Skin epidermis (tissue), 12 donors: Measurements from ENCODE around the gene SSTR5.

Source experiments
- H3K27ac ChIP-seq, 21 experiments: fragments of 200-600 bp; sonication (generic) in 11 of 21; one replicate each; pipeline ENCODE4 v1.5.0; 2020; ENCODE audit warnings: mild to moderate bottlenecking in 3 of 21, inconsistent platforms in 2 of 21, moderate library complexity in 2 of 21
- H3K4me3 ChIP-seq, 7 experiments: fragments of 200-600 bp; sonication (generic) in 2 of 7; one replicate each; pipeline ENCODE4 v1.5.0; 2020; ENCODE audit warnings: inconsistent platforms in 2 of 7, mild to moderate bottlenecking in 2 of 7, moderate library complexity in 1 of 7

The SSTR5 gene

DNA sequence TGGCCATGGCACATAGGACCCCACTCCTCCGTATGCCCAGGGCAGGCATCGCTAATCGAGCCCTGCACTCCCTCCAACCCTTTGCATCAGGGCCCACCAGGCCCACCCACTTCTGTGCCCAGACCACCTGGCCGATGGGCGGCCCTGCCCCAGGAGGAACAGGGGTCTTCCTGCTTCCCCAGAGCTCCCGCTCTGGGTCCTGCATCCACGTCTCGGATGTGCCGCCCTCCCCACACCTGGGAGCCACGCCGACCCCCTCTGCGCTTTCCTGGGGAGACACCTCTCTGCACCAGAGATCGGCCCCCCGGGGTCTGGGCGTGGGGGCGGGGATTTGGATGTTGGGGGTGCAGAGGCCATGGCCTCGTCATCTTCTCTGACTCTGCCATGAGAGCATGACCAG lies 21.1 kb upstream of the SSTR5 start:
- Histone ChIP-seq H3K27ac (no peak overlapping the region), H3K4me3 (no peak overlapping the region)

DNA sequence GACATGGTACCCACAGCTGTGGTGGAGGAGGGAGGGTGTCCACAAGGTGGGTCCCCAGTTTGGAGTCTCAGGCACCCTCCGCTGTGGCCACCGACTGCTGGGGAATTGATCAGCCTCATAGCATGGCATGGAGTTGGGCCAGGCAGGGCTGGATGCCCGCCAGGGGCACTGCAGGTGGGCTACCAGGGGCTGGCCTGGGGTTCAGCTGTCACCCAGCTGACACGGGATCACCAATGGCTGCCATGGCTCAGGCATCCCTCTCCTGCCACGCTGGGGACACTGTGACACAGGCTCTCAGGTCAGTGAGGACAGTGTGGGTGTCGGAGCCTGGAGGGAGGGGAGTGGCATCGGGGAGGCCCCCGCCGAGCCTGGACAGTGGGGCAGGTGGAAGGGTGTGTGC lies 19.8 kb upstream of the SSTR5 start:
- Histone ChIP-seq H3K4me3 (no peak overlapping the region), H3K27ac (no peak overlapping the region)

DNA sequence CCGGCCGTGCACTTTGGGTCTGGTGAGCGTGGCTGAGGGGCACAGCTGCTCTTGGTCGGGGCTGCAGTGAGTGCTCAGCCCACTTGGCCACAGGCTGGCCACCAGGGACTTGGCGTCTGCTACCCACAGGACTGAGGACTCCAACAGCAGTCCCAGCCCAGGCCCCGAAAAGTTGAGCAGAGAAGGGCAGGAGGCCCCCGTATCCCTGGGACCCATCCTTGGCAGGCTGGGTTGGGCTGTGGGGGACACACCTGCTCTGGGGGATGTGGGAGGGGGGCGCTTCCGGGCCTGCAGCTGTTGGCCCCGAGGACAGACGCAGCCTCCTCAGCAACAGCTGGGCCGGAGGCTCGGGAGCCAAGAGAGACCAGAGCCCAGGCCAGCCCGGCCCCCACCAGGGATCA lies 19.4 kb upstream of the SSTR5 start:
- H3K4me3 ChIP-seq = no peak overlapping the region
- no peak overlapping the region for H3K27ac ChIP-seq

DNA sequence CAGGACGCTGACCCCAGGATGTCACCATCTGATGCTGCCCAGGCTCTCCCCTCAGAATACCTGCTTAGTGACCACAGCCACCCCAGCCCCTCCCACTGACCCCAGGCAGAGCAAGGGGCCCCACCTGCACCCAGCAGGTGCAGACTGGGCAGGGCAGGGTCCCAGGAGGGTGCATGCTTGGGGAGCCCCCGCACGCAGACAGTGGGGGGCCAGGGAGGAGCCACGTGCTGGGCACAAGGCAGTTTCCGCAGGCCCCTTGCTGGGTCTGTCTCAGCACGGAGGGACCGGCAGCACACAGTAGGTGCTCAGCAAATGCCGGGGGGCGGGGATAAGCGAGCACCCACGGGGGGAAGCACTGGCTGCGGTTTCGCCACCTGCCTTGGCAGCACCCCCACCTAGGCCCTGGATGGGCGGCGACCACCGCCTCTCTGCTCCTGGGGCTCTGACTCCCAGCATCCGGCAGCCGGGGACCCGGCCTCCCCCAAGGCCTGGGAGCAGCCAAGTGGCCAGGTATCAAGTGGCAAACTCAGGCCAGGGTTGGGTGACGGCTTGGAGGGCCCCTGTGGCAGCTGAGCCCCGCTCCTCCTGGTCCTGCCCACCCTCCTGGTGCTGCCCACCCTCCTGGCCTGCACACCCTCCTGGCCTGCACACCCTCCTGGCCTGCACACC lies 18.7 kb upstream of the SSTR5 start:
- Histone ChIP-seq H3K4me3 (no peak overlapping the region), H3K27ac (no peak overlapping the region)

DNA sequence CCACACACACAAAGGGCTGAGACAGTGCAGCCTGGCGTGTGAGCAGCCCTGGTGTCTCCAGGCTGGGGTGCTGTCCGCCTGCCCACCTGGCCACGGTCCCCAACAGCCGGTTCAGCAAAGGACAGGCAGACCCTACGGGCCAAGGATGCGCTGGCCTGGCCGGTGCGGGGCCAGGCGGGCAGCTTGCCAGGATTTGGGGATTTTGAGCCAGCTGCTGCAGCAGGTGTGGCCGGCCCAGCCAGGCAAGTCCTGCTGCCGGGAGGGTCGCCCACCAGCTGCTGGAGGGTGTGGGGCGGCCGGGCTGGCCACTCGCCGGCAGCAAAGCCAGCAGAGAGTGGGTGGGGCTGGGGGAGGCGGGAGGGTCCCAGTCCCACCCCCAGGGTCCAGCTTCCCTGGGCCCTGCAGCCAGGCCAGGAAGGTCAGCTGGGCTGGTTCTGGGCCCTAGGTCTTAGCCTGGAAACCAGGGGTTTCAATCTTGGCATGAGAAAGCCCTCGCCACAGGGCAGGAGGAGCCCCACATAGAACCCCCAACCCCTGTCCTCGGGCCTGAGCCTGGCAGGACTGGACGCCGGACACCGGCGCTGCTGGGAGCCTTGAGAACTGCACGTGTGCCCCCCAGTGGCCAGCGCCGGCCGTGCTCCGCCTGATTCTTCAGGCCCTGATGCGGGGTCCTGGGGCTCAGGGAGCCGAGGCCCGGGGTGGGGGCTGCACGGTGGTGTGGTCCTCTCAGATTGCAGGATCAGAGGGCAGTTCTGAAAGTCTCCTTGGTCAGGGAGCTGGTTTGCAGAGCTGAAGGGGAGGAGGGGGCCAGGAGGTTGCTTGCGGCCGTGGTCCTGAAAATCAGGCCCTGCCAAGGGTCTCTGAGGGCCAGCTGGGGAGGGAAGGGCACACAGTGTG lies 17.6 kb upstream of the SSTR5 start:
- Histone ChIP-seq H3K27ac (no peak overlapping the region), H3K4me3 (no peak overlapping the region)

DNA sequence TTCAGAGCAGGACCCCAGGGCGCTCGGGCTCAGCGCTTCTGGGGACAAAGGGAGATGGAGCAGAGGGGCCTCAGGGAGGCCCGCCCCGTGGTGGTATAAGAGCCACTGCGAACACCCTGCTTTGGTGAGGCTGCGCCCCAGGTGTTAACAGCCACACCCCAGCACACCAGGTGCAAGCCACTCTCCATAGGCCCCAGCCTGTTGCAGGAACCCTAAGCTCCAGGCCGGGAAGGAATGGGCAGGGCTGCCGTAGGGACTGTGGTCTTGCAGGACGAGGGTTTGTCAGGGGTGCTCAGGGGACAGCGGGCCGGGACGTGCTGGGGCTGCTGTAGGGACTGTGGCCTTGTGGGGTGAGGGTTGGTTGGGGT lies 17.0 kb upstream of the SSTR5 start:
- Histone ChIP-seq H3K4me3 (no peak overlapping the region), H3K27ac (no peak overlapping the region)

DNA sequence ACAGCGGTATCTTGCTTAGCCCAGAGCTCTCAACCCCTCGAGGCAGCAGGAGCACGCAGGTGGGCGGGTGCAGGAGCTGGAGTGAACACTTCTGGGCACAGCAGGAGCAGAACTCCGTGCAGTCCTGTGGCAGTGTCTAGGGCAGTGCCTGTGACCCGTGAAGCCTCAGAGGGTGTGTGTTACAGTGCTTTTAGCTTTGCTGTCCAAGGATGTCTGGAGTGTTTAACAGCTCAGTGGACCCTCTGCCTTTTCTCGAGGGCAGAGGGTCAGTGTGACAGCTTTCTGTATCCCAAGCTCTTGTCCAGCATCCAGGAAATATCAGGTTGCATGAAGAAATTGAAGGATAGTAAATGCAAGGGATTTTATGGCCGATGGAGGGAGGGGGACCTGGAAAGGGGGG lies 16.4 kb upstream of the SSTR5 start:
- Histone ChIP-seq H3K27ac (no peak overlapping the region), H3K4me3 (no peak overlapping the region)

DNA sequence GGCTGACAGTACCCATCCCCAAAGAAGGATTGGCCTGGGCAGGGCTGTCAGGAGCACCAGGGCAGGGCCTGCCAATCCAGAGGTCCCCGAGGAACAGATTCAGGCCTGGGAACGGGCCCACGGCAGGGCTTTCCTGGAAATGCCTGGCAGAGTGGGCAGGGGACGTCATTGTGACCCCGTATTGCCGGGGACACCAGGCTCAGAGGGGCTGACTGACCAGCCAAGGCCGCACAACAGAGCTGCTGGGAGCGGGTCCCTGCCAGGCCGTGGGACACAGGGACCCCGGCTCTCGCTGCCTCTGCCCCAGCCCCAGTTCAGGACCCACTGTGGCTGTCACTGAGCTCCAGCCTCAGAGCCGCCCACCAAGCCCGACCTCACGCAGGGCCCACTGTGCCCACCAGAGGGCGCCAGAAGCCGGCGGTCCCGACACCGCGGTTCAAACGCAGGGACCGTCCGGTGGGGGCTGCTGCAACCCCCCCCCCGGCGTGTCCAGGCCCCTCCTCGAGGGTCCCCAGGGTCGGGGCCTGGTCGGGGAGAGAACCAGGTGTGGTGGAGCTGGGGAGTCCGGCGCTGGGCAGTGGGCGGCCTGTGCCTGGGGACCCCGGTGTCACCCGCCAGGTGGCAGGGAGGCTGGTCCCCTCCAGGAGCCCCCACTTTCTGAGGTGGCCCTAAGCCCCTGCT lies 15.2 kb upstream of the SSTR5 start:
- no peak overlapping the region for H3K4me3 ChIP-seq
- H3K27ac ChIP-seq = no peak overlapping the region

DNA sequence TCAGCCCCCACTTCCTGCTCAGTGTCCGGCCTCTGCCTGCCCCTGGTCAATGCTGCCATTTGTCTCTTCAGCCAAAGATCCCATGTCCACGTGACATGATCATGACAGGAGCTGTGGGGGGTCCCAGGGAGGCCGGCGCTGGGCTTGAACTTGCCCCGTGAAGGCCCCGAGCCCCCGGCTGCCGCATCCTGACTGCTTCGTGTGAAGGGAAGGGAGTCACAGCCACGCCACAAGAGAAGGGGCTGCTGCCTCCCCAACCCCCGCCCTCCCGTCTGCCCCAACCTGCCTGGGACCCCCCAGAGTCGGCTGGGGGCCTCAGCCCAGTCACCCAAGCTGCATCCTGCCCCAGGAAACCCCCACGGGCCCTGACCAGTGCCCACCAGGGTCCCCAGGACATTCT lies 14.3 kb upstream of the SSTR5 start:
- Histone ChIP-seq H3K4me3 (no peak overlapping the region), H3K27ac (no peak overlapping the region)

DNA sequence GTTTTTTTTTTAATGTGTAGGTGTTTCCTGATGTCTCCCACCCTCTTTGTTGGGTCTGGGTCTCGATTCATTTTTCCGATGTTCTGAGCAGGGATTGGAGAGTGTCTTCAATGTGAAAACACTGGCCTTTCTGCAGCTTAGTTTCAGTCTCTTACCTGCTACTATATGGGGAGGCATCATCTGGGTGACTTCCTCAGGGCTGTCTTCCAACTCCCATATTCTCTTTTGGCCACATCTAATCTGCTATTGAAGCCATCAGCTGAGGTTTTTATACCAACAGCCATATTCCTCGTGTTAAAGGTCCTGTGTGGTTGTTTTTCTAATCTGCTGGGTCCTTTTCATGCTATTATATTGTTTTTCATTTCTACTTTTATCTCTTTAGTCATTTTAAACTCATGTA lies 13.2 kb upstream of the SSTR5 start:
- no peak overlapping the region for H3K27ac ChIP-seq
- H3K4me3 ChIP-seq = no peak overlapping the region

DNA sequence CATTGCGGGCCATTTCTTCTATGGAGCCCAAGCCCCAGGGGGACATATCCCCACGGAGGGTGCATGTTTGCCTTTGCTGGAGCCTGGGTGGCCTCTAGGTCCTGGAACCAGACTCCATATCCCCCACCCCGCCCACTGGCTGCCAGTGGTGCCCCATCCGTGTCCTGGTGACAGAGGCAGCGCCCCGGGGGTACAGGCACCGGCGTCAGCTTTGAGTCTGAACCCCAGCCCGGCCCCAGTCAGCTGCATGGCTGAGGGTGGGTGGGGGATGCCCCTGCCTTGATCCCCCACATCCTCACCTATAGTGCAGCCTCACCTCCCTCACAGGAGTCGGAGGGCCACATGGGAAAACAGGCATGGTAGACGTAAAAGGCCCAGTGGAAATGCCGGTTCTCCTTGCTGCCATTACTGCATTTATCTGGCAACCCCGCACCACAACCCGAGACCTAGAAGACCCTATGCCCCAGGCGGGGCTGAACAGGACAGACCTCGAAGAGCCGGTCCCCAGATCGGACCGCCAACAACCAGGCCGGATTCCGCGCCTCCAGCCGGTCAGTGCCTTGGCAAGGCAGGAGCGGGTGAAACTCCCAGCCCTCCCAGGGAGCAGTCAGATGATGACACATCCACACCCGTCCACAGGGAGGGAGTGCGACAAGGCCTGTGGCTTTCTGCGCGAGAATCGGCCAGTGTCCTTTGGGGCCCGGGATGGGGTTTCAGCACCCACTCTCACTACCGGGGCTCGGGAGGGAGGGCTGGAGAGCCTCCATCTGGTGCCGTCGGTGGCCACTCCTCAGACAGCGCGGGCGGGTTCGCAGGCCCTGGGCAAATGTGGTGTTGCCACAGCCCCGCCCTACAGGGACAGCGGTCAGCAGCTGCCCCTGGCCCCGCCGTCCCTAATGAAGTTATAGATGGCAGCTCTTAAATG lies 11.9 kb upstream of the SSTR5 start:
- H3K4me3 ChIP-seq = no peak overlapping the region
- no peak overlapping the region for H3K27ac ChIP-seq

DNA sequence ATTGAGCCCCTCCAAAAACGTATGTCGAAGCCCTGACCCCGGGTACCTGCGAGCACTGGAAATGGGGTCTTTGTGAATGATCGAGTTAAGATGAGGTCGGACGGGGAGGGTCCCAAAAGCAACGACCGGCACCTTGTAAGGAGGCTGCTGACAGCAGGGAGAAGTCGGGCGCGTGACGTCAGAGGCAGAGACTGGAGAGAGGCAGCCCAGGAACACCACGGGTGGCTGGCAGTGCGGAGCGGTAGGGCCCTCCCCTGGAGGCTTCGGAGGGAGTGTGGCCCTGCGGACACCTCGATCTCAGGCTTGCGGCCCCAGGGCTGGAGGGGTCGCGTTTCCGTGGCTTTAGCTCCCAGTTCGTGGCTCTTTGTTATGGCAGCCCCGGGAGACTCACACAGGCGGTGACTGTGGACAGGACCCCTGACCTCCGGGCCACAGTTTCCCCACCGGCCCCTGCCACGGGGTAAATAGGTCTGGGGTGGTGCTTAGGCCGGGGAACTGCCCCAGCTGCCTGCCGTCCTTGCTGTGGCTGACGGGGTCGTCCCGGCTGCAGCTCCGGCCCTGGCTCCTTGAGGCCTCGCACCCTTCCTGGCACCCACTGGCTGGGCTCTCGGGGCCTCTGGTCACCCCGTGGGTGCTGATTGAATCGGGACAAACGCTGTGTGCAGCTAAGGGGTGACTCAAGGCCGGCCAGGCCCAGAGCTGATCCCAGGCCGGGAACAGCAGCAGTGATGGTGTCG lies 10.6 kb upstream of the SSTR5 start:
- H3K27ac ChIP-seq = no peak overlapping the region
- no peak overlapping the region for H3K4me3 ChIP-seq

DNA sequence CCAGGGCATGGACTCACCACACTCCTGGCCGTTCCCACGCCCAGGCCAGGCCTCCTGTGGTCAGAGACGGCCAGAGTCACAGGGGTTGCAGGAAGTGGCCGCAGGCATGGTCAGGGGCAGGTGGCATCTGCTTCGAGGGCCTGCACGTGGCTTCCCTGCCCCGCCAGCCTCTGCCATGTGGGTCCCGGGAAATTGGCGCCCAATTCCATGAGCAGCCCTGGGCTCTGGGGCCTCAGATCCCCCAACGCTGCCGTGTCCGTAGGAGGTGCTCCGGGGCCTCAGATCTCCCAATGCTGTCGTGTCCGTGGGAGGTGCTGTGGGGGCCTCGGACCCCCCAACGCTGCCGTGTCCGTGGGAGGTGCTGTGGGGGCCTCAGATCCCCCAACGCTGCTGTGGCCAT lies 9.7 kb upstream of the SSTR5 start:
- H3K4me3 ChIP-seq = no peak overlapping the region
- H3K27ac ChIP-seq = no peak overlapping the region

DNA sequence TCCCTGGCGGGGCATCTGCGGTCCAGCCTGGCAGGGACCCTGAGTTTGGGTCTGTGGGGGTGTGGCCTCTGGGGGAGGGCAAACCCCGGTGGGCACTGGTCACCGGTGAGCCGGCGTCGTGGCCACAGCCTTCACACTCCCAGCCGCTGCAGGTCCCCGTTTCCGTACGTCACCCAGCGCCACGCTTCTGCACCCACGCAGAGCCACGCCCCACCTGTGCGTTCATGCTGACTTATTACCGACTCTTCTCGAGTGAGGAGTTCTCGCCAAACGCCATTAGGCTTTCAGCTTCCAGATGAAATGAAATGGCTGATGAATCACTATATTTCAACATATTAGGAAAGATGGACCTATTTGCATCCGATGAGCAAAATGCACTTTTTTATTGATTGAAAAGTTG lies 8.8 kb upstream of the SSTR5 start:
- no peak overlapping the region for H3K4me3 ChIP-seq
- no peak overlapping the region for H3K27ac ChIP-seq

DNA sequence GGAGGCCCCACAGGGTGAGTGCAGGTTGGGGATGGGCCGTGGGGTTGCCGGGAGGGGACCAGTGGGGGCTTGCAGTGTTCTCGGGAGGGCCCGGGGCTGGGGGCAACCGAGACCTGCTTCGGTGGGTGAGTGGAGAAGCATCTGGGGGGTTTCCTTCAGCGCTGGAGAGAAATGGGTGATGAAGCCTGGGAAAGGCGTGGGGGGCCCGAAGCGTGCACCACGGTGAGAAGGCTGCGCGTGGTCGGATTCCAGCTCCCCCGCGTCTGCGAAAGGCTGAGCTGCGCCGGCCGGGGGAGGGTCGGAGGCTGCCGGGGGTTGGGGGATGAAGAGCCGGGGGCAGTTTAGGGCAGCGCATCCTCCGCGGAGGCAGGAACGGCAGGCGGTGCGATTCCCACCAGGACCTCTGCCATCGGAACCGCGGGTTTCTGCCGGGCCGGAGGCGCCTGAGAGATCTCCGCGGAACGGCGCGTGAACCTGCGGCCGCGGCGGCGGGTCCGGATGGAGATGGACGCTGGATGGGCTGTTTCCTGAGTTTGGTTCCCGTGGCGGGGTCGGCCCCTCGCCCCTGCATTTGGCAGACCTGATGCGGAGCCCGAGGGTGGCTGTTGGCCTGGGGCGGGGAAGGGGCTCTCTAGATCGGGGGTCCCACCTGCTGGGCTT lies 6.9 kb upstream of the SSTR5 start:
- no peak overlapping the region for H3K4me3 ChIP-seq

DNA sequence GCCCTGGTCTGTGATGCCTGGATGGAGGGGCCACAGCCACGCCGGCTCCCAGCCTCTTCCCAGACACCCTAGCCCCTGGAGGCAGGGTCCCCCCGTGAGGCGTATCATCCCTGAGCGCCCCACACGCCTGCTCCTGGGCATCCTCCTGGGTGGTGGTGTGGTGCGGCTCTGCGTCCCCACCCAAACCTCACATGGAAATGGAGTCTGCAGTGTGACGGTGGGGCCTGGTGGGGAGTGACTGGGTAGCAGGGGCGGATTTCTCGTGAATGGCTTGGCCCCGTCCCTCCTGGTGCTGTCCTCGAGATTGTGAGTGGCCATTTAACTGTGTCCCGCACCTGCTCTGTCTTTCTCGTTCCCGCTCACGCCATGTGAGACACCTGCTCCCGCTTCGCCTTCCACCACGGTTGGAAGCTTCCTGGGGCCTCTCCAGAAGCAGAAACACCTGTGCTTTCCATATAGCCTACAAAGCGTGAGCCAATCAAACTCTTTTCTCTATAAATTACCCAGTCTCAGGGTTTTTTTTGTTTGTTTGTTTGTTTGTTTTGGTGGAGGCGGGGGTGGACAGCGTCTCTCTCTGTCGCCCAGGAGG lies 5.9 kb upstream of the SSTR5 start:
- no peak overlapping the region for H3K4me3 ChIP-seq
- no peak overlapping the region for H3K27ac ChIP-seq

More for the DNA sequence above, 6.9 kb upstream of the SSTR5 start:
- no peak overlapping the region for H3K27ac ChIP-seq

DNA sequence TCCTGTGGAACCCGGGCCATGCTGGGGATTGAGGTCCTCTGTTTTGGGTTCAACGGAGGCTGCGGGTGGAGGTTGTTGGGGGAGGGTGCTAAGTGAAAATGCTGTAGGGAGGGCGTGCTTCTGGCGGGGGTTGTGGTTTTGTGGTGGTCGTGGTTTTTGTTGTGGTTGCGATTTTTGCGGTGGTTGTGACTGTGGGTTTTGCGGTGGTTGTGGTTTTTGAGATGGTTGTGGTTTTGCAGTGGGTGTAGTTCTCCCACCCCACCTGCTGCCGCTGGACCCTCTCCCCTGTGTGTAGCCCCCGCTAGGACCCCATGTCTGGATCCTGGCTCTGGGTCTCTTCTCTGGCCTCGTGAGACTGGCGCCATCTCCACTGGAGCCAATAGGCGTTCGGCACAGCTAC lies 4.9 kb upstream of the SSTR5 start:
- no peak overlapping the region for H3K4me3 ChIP-seq

DNA sequence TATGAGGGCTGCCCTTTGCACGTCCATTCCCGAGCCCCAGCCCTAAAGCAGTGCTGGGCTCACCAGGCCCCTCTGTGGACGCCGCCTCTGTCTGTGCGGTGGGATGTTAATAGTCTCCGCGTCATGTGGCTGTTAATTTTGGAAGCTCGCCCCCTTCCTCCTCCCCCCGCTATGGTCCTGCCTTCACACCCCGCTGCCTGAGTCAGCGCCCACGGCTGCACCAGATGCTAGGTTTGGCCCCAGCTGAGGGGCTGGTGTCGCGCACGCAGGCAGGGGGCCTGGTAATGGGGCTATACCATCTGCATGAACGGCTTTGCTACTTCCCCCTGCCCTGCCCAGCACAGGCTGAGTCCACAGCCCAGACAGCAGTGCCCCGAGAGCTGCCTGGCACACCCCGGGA lies 4.1 kb upstream of the SSTR5 start:
- H3K4me3 ChIP-seq = no peak overlapping the region
- H3K27ac ChIP-seq = no peak overlapping the region

More for the DNA sequence above, 4.9 kb upstream of the SSTR5 start:
- no peak overlapping the region for H3K27ac ChIP-seq
